ENCODE measurements around the gene PPTC7.
"Not testable (repeated sequence)": the region's sequence is repeated elsewhere in the genome, so short reads cannot be mapped to it uniquely, and the experiment has no call there.

GRCh38 chr12:110569838-110570237 lies 13.3 kb downstream of the PPTC7 start:
- not testable (repeated sequence) for TF ChIP-seq BHLHE40 (IDR thresholded peaks at IDR 0.05; ENCODE audit: borderline replicate concordance); SUZ12 (IDR thresholded peaks at IDR 0.05); HDGF (IDR thresholded peaks at IDR 0.05; ENCODE audit: borderline replicate concordance); SP1 (IDR thresholded peaks at IDR 0.05)

Measured in HEK293T (cell line).